Endothelial cell of umbilical vein (primary cell): ENCODE measurements around the gene ATP8A2. TPM values are rescaled to one million over a fixed set of nuclear protein-coding genes. Genes with fewer than 3 reads are reported as not detected.

Experiments
- BruUV-seq: library from RNA; stranded (reverse); fragments of 400-500 nt; replicated peaks from 2 replicates; lab custom pipeline; 2021; lab: Mats Ljungman, UMichigan
- CTCF ChIA-PET: fragments of 300-600, 350-600 bp; sonication (Branson Sonifier 250); formaldehyde crosslinking; loops from one replicate; lab custom pipeline; 2021; ENCODE audit warnings: antibody characterized with exemption, inconsistent platforms; lab: Charles Lee
- POLR2A ChIA-PET: fragments of 300-600, 350-600 bp; sonication (Branson Sonifier 250); formaldehyde crosslinking; loops from one replicate; lab custom pipeline; 2021; ENCODE audit warnings: antibody characterized with exemption, inconsistent platforms; lab: Charles Lee
- DNase-seq: peaks from one replicate; pipeline ENCODE4 v3.0.0-alpha.2; 2011; ENCODE audit warnings: low read depth, low spot score
- FAIRE-seq: peaks from 2 replicates; lab custom pipeline; 2011; peaks lifted over from hg19 to GRCh38; lab: Jason Lieb, UNC
- H2AFZ ChIP-seq: 2 replicates; pipeline ENCODE4 v1.6.0; 2012; ENCODE audit warnings: low read depth, low read length, control low read depth, inconsistent platforms
- H3K27ac ChIP-seq: 2 replicates; pipeline ENCODE4 v1.5.1; 2011; ENCODE audit warnings: low read depth, mild to moderate bottlenecking, control low read depth, low read length, moderate library complexity; ENCODE audit not compliant: insufficient read depth
- H3K27me3 ChIP-seq, 2 experiments: 2 replicates each; pipeline versions ENCODE4 v1.6.0 to v1.6.1; 2011; ENCODE audit warnings: low read length in 2 of 2, mixed read lengths in 1 of 2; ENCODE audit not compliant: control insufficient read depth in 2 of 2, insufficient read depth in 2 of 2
- H3K36me3 ChIP-seq, 2 experiments: 2 replicates in 1 of 2; 3 replicates in 1 of 2; pipeline ENCODE4 v1.5.1; 2011; ENCODE audit warnings: low read length in 2 of 2, mild to moderate bottlenecking in 1 of 2, moderate library complexity in 1 of 2; ENCODE audit not compliant: control insufficient read depth in 2 of 2, insufficient read depth in 2 of 2; ENCODE audit errors: extremely low read depth in 1 of 2
- H3K4me1 ChIP-seq: 3 replicates; pipeline ENCODE4 v1.5.1; 2011; ENCODE audit warnings: mild to moderate bottlenecking, low read length; ENCODE audit not compliant: control insufficient read depth, insufficient read depth; ENCODE audit errors: extremely low read depth
- H3K4me2 ChIP-seq: 2 replicates; pipeline ENCODE4 v1.6.1; 2011; ENCODE audit warnings: low read length, control low read depth, mixed read lengths; ENCODE audit not compliant: insufficient read depth
- H3K4me3 ChIP-seq, 3 experiments: fragments of 200-600 bp in 1 of 3; sonication (generic), shearing (Covaris generic) in 1 of 3; replicated peaks in 1 of 3; 2 replicates each; pipeline ENCODE4 v1.5.1; 2011 to 2016; ENCODE audit warnings: control low read depth in 3 of 3, low read length in 3 of 3, mild to moderate bottlenecking in 2 of 3, inconsistent platforms in 1 of 3, low read depth in 1 of 3, moderate library complexity in 1 of 3; ENCODE audit not compliant: insufficient read depth in 1 of 3
- H3K79me2 ChIP-seq: 2 replicates; pipeline ENCODE4 v1.6.0; 2012; ENCODE audit warnings: low read length, inconsistent platforms; ENCODE audit not compliant: control insufficient read depth, insufficient read depth
- H3K9ac ChIP-seq: replicated peaks from 2 replicates; pipeline ENCODE3; 2011; ENCODE audit warnings: low read length, control low read depth; ENCODE audit not compliant: insufficient read depth; ENCODE audit errors: extremely low read depth
- H3K9me1 ChIP-seq: replicated peaks from 3 replicates; pipeline ENCODE4 v1.6.0; 2011; ENCODE audit warnings: mild to moderate bottlenecking, low read length; ENCODE audit not compliant: control insufficient read depth, insufficient read depth; ENCODE audit errors: extremely low read depth
- H3K9me3 ChIP-seq: replicated peaks from 2 replicates; pipeline ENCODE4 v1.5.1; 2012; ENCODE audit warnings: low read length, inconsistent platforms; ENCODE audit not compliant: control insufficient read depth, insufficient read depth
- H4K20me1 ChIP-seq: replicated peaks from 2 replicates; pipeline ENCODE3; 2011; ENCODE audit warnings: mild to moderate bottlenecking, low read length; ENCODE audit not compliant: control insufficient read depth, insufficient read depth; ENCODE audit errors: extremely low read depth
- CTCF ChIP-seq, 2 donors: IDR thresholded peaks; 1 replicate in 1 of 2; 2 replicates in 1 of 2; pipeline ENCODE4 v1.5.1; 2011; ENCODE audit warnings: low read length in 2 of 2, mild to moderate bottlenecking in 2 of 2, moderate library complexity in 2 of 2, control low read depth in 1 of 2, inconsistent platforms in 1 of 2, low read depth in 1 of 2; ENCODE audit not compliant: insufficient read depth in 1 of 2; ENCODE audit errors: extremely low read depth in 1 of 2
- EZH2 ChIP-seq: IDR thresholded peaks from 2 replicates; pipeline ENCODE4 v1.6.1; 2012; ENCODE audit warnings: borderline replicate concordance, low read depth, mild to moderate bottlenecking, moderate library complexity, low read length, inconsistent platforms; ENCODE audit not compliant: severe bottlenecking
- FOS ChIP-seq: IDR thresholded peaks from 2 replicates; pipeline ENCODE4 v1.6.1; 2011; ENCODE audit warnings: mild to moderate bottlenecking, low read length, moderate library complexity, borderline replicate concordance; ENCODE audit not compliant: insufficient read depth
- GATA2 ChIP-seq: IDR thresholded peaks from 2 replicates; pipeline ENCODE4 v1.7.0; 2011; ENCODE audit warnings: low read depth, mild to moderate bottlenecking, moderate library complexity, mixed read lengths, low read length; ENCODE audit not compliant: insufficient read length, insufficient read depth
- JUN ChIP-seq: IDR thresholded peaks from 2 replicates; pipeline ENCODE4 v1.6.1; 2011; ENCODE audit warnings: borderline replicate concordance, low read depth; ENCODE audit not compliant: insufficient read length, insufficient read depth
- MAX ChIP-seq: IDR thresholded peaks from 2 replicates; pipeline ENCODE4 v1.6.1; 2011; ENCODE audit not compliant: insufficient read depth, insufficient read length
- MYC ChIP-seq: IDR thresholded peaks from one replicate; pipeline ENCODE4 v1.6.1; 2011; ENCODE audit warnings: mild to moderate bottlenecking, low read depth, low read length
- POLR2A ChIP-seq: IDR thresholded peaks from 2 replicates; pipeline ENCODE4 v1.6.1; 2012; ENCODE audit warnings: low read depth, mild to moderate bottlenecking, control low read depth, low read length
- POLR2AphosphoS5 ChIP-seq: IDR thresholded peaks from 2 replicates; pipeline ENCODE4 v1.6.1; 2012; ENCODE audit warnings: low read depth, mild to moderate bottlenecking, control low read depth, low read length, moderate library complexity; ENCODE audit not compliant: insufficient read depth
- dilution Hi-C: fragments of 300-500 bp; cut with MboI; formaldehyde crosslinking; loops from one replicate; pipeline ENCODE4 v1.15.0; 2019; ENCODE audit warnings: low sequenced_read_pairs; ENCODE audit not compliant: extremely low pct_ligation_motif_present
- intact Hi-C: fragments of 100-400 bp; cut with micrococcal nuclease; formaldehyde crosslinking; loops from one replicate; pipeline ENCODE4 v1.10.0; 2022
- polyA plus RNA-seq, 4 experiments: library from polyadenylated mRNA; depleted of rRNA in 3 of 4; stranded (reverse) in 3 of 4; unstranded in 1 of 4; fragments of >200 nt; gene quantifications; 2 replicates each; pipeline versions ENCODE4 v1.2.1 to v1.2.3, GENCODE V29; 2011 to 2012; ENCODE audit warnings: missing spikeins in 1 of 4
- total RNA-seq: library from RNA; stranded (reverse); gene quantifications from 2 replicates; pipeline ENCODE4 v1.2.3, GENCODE V29; 2021

ATP8A2 gene
- total and polyA plus RNA-seq, 2 donors (not counting 3 experiments of a cell fraction or from before 2014, with no cell fraction given): 0.11 to 0.49 TPM

DNA sequence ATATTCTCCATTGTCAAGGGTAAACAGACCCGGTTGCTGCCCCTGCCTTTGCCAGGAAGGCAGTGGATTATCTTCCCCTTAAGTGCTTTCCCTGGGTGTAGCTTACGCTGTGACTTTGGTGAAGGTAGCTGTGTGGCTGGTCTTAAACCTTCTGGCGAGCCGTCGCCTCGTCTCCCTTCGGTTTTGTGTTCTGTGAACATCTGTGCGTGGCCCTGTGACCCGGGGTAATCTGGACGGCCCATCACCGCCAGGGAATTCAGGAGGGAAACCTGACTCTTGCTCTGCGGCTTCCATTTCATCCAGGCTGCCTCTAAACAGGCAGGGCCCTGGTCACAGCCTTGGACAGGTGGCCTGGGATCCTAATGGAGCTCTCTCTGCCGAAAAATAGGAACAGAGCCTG is 601.3 kb downstream of the ATP8A2 start:
- intact Hi-C loops (no loop called here), dilution Hi-C loops (no loop called here)
- no peak for TF ChIP-seq POLR2AphosphoS5
- TF ChIP-seq POLR2A: no peak
- TF ChIP-seq GATA2: no peak
- no peak for TF ChIP-seq MAX
- TF ChIP-seq MYC: no peak
- no peak for TF ChIP-seq EZH2
- no peak for TF ChIP-seq CTCF (IDR thresholded peaks at IDR 0.05; ENCODE audit: extremely low read depth in 1 of 2, insufficient read depth in 1 of 2, low read depth in 1 of 2, low read length in 2 of 2)
- TF ChIP-seq JUN: no peak
- TF ChIP-seq FOS: no peak
- no TSS peak for BruUV-seq
- Histone ChIP-seq H3K4me2 (no peak overlapping the region), H4K20me1 (no peaks in the 10 kb centered on the region), H3K4me1 (peaks cover 11% of the 10 kb centered on the region), H3K27me3 (no peaks in the 10 kb centered on the region), H3K4me3 (no peak overlapping the region), H3K9me3 (no peaks in the 10 kb centered on the region), H3K79me2 (no peaks in the 10 kb centered on the region), H3K36me3 (no peaks in the 10 kb centered on the region), H3K9ac (no peak overlapping the region), H3K9me1 (no peaks in the 10 kb centered on the region), H3K27ac (no peak overlapping the region), H2AFZ (no peak overlapping the region)
- no peak for DNase-seq
- ChIA-PET CTCF (interaction anchor here (0.9 kb wide), 1 partner anchor 34 kb away, joined by 3 read pairs; no protein-coding TSS in a partner anchor), POLR2A (no interaction called here)
- no peak for FAIRE-seq
